ENCODE data around the gene RNLS.

Gene RNLS

DNA sequence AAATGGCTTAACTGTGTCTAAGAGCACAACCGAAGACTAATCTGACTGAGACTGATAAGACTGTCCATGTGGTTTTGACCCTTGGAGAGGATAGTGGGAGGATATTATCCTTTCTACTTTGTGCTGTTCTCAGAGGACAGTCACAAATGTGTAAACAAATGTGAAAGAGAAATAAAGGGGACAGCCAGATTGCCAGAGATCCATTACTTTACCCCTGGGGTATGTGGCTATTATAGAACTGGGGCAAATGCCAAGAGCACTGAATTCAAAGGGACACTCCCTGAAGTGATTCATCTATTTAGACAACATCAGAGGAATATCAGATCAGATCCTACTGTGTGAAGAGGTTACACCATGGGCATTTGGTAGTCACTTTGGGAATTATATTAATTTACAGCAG lies 154.7 kb downstream of the RNLS start:
- DNase-seq (ENCODE audit: low read depth) = no peak

DNA sequence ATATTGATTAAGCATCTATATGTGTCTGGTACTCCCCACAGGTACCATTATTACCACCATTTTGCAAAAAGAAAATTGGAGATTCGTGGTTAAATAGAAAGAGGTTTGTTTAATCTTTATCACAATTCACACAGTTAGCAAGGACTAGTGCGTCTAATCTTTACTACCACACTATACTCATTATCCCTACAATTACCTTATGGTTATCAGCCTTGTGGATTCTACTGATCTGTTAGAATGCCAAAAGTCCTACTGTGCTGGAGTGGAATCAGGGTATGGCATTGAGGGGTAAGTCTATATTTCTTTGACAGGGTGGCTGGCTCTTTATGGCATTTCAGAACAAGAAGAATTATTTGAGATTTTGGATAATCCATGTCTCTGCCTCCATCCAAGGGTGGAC lies 156.1 kb downstream of the RNLS start:
- DNase-seq (ENCODE audit: low read depth) = no peak

DNA sequence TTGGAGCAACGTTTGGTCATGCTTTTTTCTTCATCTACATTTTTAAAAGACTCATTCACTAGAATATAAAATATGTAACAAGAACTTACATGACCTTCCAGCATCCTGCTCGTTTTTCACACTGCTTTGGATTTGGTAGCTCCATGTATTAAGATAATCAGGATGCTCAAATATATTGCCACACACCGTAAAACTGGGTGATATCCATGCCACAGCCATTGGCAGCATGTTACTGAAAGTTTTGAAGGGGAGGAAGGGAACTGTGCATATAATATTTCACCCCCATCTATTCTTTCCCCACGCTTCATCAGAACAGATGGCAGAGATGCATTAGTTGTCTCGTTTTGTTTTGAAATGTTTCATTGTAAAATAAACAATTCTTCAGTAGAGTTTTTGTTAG lies 158.2 kb downstream of the RNLS start:
- DNase-seq (ENCODE audit: low read depth) = no peak

DNA sequence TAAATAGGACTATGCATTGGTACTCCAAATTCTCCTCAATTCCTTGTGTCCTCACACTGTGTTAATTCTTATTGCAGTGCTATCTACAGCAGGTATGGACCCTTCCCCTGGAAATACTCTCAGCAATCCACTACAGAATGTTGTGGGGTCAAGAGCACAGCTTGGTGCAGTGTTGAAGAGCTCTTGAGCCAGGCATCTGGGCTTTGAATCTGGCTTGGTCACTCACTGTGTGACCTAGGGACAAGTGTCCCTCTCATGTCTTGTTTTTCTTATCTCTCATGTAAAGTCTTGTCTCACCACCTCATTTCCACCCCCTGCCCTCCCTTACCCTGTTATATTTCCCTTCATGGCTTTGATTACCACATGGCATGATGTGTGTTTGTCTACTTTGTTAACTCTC lies 159.4 kb downstream of the RNLS start:
- no peak for DNase-seq (ENCODE audit: low read depth)

DNA sequence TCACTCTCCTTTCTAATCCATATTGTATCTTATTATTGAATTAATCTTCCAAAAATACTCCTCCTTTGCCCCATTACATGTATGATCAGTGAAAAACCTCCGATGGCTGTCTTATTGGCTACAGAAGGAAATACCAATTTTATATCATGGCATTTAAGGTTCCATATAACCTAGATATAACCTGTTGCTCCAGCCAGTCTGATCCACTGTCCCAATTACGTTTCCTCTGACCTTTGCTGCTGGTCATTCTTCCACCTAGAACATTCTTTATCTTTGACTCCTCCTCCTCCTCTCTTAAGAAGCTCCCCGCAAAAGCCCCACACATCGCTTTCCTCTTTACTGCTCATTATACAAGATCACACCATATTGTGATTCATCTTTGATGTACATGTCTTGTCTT lies 161.5 kb downstream of the RNLS start:
- no peak for DNase-seq (ENCODE audit: low read depth)

DNA sequence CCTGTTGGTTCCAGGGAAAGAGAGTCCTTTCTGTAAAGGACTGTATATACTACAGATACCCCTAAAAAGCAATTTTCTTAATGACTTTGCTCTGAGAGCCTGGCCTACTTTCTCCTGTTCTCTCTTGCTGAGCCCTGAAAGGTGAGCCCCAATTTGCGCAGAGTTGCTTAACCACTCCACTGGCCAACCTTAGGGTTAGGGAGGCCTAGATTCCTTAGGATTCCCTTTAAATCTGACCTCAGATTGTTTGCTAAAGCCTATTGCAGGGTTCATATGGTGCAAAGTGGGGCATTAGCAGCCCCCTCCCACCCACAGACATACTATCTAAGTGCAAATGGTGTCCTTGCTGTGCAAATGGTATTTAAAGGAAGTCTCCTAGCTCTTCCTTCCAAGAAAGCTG lies 164.2 kb downstream of the RNLS start:
- DNase-seq (ENCODE audit: low read depth) = no peak

DNA sequence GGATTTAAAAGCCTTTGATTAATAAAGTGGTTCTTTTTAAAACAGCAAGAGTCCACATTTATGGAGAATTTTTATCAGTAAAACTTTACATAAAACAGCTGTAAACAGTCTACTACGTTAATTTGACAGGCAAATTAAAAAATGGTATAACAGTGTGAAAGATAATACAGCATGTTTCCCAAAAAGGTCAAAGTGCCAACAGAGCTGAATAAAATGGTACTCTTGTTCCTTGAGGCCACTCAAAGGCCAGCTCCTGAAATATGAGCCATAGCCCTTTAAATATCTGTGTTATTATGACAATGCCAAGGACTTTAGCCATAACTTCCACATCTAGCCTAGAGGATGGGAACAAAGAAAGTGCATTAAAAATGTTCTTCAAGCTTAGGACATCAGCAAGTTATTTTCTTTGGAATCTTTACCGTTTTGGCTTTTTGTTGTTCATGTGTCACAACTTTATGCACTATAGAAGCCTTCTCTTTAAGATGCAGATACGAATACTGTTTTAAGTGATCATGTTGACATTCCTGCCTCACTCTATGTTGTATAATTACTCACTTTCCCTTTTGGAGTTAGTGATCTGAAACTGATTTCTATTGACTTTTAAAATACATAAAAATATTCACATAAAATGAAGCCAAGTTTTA lies 165.6 kb downstream of the RNLS start:
- no peak for DNase-seq (ENCODE audit: low read depth)

DNA sequence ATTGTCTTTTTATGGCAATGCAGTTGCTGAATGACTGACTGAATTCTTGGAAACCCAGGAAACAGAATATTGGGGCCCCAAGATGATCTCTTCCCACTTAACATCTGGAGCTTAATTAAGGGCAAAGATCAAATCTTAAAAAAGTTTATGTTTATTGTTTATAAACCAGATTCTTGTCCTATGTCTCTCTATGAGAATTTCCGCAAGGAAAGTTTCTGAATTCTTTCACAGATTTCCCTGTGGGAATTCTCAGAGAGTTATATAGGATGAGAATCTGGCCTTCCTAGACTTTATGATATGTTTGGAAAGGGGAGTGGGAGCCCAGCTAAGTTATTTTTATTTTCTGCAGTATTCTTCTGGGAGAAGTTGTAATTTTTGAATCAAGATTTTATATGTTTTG lies 166.3 kb downstream of the RNLS start:
- DNase-seq (ENCODE audit: low read depth) = no peak

DNA sequence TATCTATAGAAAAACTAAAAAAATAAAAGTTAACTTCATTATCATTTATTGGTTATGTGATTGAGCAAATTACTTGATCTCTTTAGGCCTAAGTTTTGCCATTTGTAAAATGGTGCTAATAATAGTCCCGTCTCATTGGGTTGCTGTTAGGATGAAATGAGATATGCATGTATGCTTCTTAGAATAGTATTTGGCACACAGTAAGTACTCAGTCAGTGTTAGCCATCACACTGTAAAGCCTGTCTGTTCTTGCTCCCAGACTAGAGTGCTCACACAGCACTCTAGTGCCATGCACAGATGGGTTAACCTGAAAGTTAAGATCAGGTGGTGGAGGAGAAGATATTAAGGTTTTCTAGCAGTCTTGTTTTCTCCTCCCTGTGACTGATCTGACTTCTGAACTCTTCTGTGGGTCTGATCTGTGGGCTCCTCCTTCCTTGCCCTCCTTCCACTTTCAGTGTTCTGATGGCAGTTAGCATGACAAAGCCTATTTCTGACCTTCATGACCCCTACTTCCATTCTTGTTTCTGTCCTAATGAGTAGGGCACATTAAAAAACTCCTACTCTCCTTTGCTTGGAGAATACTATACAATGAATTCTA lies 167.5 kb downstream of the RNLS start:
- DNase-seq (ENCODE audit: low read depth) = no peak

DNA sequence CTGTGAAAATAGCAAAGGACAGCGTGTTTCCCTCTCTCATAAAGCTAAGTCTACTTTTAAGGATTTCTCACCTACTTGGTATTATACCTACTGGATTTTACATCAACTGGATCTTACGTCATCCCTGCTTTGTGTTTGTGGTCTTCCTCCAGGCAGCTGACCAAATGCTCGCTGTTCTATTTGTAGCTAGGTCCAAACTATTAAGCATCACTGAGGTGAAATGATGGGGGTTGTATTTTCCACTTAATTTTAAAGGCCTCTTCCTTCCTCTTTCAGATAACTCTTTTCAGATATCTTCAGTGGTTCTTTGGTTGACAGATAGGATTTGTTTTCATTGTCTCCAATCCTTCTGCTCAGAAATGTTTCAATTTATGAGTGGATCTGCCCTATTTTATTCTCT lies 169.7 kb downstream of the RNLS start:
- no peak for DNase-seq (ENCODE audit: low read depth)

DNA sequence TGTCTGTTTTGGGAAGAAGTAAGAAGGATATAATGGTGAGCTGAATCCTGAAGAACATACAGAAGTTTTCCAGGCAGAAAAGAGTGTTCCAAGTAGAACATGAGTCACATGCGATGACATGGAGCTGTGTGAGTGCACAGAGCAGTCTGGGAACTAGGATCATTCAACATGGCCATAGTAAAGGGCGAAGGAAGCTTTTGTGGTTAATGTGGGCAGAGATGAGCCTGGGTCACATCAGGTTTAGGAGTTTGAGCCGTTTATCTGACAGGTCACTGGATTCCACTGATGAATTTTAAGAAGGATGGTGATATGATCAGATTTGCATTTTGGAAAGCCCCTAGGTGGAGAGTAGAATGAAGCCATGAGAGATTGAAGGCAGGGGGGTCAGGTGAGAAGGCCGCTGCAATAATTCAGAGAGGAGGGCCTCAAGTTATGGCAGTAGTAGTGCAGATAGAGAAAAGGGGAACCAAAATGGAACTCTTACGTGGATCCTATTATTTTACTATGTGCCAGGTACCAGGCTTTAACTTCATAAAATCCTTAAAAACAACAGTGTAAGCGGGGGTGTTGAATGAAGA lies 171.3 kb downstream of the RNLS start:
- no peak for DNase-seq (ENCODE audit: low read depth)

DNA sequence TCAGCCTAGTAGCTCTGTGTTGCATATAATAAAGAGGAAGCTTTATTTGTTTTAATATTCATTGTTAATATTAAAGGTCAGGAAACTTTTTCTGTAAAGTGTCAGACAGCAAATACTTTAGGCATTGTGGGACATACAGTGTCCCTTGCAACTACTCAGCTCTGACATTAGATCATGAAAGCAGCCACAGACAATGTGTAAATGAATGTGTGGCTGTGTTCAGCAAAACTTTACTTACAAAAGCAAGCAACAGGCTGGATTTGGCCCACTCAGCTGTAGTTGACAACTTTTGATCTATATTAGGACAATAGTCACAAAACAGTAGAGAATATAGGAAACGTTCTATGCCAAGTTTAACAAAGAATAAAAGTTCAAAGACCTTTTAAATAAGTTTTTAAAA lies 173.3 kb downstream of the RNLS start:
- no peak for DNase-seq (ENCODE audit: low read depth)

DNA sequence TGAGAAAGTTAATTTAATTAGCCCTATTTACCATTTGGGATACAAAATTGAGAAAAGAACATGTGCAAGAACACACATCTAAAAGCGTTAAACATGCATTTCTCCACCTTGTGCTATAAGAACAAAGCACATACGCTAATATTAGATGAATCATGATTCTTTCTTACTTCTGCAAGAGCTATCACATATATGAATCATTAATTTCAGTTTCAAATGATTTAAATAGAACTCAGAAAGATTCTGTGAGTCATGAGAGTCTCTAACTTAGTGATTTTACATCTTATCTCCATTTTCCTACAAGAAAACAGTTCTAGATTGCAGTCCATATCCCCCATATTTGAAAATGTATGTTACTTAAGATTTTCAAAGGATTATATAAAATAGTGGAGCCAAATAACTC lies 173.9 kb downstream of the RNLS start:
- no peak for DNase-seq (ENCODE audit: low read depth)

DNA sequence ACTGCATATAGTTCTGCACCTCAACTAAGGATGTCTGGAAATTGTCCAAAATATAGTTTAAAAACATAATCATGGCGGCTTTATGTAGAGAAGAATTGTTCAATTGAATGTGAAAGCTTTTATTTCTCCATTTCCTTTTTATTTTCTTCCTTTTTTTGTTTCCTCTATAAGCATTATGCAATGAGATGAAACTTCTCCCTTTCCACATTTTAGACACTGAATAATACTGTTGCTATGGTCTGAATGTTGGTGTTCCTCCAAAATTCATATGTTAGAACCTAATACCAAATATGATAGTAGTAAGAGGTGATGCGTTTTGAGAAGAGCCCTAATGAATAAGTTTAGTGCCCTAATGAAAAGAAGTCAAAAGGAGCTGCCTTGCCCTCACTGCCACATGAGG lies 175.0 kb downstream of the RNLS start:
- no peak for DNase-seq (ENCODE audit: low read depth)

DNA sequence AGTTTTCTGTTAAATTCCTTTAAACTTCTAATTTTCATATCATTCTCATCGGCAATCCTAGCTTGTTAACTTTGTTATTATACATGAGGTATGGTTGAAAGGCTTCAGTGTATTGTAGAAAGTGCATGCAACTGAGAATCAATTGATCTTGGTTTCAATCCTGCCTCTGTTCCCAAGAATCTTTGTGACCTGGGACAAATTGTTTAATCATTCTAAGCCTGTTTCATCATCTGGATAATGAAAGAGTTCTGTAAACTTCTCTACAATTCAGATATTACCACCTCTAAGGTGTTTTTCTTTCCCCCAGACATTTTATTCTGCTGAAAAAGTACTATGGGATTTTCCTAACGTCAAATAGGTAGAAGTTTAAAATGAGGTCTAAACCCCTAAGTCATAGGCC lies 179.0 kb downstream of the RNLS start:
- DNase-seq (ENCODE audit: low read depth) = no peak

DNA sequence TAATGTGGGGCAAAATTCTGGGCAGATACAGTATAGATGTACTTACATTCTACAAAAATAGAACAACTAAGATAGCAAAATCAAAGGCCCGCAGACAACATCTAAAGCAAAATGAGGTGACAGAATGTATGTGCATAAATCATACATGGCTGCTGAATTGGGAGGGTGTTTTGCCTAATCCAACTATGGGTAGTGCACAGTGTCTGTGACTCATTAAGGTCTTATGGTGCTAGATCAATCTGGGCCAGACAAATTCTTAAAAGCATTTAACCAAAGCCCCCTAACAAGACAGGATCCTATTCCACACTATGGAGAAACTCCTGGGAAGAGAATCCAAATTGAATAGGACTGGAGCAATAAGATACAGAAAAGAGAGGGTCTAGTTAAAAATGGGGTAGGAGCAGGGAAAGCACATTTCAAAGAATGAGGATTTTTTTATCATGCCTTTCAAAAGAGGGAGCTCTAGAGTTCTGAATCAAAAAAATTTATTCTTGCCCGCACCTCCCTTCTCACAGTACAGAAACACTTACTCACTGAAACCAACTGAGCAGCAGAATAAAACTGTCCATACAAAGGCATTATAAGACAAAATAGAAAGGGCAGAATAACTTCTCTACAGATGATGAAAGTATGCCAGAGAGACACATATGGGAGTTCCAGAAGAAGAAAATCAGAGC lies 181.3 kb downstream of the RNLS start:
- DNase-seq (ENCODE audit: low read depth) = no peak

DNA sequence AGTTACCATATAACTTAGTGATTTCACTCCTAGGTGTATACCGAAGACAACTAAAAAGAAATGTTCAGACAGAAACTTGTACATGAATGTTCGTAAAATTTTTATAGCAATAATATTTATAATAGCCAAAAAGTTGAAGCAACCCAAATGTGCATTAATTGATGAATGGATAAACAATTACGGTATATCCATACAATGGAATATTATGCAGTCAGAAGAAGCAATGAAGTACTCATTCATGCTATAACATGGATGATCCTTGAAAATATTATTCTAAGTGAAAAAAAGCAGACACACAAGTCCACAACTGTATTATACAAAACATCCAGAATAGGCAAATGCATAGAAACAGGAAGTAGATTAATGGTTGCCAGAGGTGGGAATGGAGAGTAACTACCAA lies 183.9 kb downstream of the RNLS start:
- DNase-seq (ENCODE audit: low read depth) = no peak

DNA sequence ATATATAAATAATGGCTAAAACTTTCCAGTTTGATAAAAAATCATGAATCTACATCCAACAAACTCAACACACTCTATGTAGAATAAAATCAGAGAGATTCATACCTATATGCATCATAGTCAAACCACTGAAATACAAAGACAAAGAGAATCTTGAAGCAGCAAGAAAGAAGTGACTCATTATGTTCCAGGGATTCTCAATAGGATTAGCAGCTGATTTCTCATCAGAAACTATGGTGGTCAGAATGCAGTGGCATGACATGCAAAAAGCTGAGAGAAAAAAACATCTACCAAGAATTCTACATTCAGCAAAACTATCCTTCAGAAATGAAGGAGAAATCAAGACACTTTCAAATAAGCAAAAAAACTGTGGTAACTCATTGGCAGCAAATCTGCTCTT lies 187.4 kb downstream of the RNLS start:
- DNase-seq (ENCODE audit: low read depth) = no peak

DNA sequence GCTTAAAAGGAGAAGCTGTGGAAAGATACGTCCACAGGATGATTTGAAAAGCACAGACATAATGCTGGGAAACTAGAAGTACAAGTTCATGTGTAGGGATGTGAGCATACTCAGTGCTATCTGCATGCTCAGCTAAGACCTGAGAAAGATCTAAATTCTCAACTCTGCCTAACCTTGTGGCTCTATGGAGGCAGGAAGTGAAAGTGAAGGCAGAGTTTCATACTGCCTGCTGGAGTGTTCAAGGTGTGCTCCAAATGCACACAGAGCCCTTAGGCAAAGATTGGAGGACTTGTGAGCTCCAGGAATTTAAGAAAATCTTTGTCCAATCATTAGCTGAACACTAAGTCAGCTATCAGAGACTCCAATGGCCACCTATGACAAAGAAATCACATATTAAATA lies 190.9 kb downstream of the RNLS start:
- no peak for DNase-seq (ENCODE audit: low read depth)

DNA sequence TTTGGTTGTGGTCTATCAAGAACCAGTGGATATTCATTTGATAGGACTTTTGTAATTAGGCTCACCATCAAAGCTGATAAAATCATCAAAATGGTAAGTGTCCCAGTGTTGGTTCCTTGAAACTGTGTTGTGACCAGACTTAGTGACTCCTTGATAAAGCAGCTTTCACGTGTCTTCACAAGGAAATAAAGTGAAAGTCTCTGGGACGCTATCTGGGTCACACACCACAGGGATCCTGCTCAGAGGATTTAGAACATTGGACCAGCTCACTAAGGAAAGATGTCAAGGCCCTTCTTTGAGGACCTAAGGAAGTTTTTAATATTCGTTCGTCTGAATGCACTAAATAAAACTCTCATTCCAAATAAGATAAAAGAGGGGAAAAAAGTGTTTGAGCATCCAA lies 193.1 kb downstream of the RNLS start:
- DNase-seq (ENCODE audit: low read depth) = no peak

DNA sequence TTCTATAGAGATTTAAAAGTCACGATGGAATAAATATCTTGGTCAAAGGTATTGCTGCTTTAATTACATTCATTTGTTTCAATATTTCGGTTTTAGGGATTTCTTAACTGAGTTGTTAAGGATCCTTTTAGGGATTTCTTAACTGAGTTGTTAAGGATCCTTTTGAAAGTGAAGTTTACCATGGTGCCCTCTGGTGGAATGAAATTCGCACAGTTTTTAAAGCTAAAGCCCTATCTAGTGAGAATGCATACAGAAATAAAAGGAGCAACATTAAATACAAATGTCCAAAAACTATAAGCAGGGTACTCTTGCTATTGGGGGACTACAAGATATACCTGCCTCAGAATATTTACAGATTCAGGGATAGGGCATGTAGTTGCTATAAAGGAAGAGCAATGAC lies 193.7 kb downstream of the RNLS start:
- peak; percentile 49 for DNase-seq (ENCODE audit: low read depth)

DNA sequence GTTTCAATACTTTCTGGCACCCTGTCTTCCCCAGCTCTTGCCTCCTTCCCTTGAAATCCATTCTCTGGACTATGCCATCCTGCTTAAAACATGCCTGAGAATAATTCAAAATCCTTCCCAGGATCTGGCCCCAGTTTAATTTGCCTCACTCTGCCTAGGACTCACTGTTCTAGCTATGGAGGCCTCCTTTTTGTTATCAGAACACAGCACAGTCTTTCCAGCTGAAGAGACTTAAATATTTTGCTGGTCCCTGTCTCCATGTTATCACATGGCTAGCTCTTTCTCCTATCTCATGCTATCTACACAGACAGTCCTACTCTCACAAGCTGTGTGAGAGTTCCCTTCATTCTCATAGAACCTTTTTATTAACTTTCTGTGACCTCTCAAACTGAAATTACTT lies 194.8 kb downstream of the RNLS start:
- no peak for DNase-seq (ENCODE audit: low read depth)
